ENCODE results near the gene PLBD1.

Gene PLBD1, protein sequence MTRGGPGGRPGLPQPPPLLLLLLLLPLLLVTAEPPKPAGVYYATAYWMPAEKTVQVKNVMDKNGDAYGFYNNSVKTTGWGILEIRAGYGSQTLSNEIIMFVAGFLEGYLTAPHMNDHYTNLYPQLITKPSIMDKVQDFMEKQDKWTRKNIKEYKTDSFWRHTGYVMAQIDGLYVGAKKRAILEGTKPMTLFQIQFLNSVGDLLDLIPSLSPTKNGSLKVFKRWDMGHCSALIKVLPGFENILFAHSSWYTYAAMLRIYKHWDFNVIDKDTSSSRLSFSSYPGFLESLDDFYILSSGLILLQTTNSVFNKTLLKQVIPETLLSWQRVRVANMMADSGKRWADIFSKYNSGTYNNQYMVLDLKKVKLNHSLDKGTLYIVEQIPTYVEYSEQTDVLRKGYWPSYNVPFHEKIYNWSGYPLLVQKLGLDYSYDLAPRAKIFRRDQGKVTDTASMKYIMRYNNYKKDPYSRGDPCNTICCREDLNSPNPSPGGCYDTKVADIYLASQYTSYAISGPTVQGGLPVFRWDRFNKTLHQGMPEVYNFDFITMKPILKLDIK

GRCh38 chr12:14567351-14568162 lies at the start of gene PLBD1:
Gene PLBD1, minus strand, starts transcription at chr12:14567883. Its CDS starts 187 bp downstream, at chr12:14567696.
- no peak for DNase-seq

GRCh38 chr12:14614704-14615121 lies 47.0 kb upstream of the PLBD1 start:
- DNase-seq, result no peak

DNA sequence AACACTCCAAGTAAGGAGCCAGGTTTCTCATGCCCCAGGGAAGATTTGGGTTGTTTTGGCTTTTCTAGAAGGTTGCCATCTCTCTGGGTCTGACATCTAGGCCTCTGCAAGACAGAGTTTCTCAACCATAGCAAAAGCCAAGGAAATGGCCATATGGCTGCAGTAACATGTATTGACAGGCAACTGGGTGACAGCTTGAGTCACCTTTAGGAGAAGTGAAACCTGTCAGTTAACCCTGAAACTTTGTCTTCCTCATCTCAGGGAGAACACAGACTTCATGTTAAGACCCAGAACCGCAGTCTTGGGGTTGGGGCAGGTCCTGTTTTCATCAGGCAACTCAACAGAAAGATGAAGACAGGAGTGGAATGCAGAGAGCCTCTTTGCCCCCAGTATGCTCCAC lies 46.0 kb upstream of the PLBD1 start:
- DNase-seq, result no peak

DNA sequence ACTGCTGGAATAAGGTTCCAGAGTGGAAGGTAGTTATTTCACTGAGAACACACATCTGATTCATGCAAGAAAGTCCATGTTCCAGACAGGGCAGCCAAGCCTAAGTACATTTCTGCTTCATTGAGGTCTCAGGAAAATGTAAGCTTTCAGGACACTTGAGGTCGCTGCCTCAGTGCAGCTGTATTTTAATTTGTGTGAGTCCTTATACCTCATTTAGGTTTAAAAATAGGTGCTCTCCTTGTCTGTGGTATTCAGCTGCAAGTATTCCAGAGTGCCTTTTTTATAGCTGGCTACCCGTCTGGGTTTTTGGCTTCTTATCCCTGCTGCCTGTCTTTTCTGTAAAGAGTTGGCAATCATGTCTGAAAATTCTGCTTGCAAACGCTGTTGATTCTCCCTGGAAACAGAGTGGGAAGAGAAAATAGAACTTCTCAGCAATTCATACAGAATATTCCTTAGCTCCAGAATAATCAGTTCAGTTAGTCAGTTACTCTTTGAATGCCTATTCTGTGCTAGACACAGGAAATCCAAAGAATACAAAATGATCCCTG lies 45.3 kb upstream of the PLBD1 start:
- DNase-seq, result no peak

DNA sequence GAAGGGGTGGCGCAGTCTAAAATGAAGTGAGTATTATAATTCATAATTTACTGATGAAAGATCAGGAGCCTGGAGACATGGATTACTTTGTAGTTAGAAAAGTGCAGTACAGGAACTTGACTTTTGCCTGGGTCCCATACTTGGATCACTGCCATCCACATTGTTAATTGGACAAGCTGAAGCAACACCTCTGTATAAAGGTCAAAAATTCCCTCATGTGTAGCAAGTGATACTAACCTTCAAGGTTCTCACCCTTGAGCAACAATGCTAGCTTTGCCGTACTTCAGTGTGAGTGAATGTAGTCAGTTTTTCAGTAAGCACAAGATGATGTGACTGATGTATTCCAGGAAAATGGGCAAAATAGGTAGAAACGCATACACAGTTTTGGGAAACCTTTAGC lies 44.6 kb upstream of the PLBD1 start:
- no peak for DNase-seq

DNA sequence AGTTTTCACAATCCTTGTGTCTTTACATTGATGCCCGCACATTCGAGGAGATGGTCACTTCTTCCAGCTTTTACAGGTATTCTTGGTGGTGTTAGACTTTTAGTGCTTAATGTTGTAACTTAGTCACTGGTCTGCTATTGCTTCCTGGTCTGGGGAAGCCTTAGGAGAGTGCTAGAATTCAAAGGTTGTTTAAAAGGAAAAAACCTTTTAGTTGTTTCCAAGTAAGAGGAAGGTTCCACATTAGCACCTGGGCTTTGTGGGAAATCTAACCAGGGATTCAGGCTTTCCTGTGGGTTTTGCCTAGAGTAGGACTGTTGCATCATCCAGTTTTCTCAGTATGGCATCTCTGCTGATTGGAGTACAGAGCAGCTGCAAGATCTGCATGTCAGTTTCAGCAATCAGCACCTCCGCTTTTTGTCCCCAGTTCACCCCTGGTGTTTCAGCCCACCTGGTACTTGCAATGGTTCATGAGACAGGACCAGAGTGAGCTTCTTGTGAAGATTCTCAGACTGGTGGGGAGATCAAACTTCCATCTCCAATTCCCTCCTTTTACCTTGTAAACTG lies 44.0 kb upstream of the PLBD1 start:
- no peak for DNase-seq

- no peak for DNase-seq
Measured at GRCh38 chr12:14607568-14607967, 39.9 kb upstream of the PLBD1 start.

DNA sequence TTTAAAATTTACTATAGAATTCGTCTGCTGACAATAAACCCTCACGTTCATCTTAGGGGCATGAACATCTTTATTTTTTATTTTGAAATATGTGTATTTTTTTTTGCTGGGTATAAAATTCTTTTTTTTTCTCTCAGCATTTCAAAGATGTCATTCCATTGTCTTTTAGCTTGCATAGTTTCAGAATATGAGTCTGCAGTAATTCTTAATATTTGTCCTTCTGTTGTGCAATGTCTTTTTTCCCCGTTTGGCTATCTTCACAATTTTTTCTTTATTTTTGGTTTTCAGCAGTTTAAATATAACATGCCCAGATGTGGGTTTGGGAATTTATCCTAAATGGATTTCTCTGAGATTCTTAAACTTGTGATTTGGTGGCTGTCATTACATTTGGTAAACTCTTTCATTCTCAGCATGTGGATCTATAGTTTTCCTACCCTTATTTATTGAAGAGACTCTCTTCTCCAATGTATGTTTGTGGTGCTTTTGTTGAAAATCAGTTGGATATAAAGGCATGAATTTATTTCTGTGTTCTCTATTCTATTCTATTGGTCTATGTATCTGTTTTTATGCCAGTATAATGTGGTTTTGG lies 37.8 kb upstream of the PLBD1 start:
- DNase-seq, result no peak

DNA sequence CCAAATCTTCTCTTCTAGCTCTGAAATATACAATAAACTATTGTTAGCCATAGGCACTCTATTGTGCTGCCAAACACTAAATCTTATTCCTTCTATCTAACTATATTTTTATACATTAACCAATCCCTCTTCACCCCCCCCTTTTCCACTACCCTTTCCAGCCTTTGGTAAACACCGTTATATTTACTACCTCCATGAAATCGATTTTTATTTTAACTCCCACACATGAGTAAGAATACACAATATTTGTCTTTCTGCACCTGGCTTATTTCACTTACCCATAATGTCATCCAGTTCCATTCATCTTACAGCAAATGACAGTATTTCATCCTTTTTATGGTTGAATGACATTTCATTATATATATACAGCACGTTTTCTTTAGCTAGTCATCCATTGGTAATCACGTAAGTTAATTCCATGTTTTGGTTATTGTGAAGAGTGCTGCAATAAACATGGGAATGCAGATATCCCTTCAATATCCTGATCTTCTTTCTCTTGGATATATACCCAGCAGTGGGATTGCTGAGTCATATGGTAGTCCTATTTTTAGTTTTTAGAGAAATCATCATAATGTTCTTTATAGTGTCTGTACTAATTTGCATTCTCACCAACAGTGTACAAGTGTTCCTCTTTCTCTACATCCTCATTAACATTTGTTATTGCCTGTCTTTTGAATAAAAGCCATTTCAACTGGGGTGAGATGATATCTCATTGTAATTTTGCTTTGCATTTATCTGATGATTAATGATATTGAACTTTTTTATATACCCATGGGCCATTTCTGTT lies 34.2 kb upstream of the PLBD1 start:
- no peak for DNase-seq

- no peak for DNase-seq
Measured at GRCh38 chr12:14597480-14597879, 29.8 kb upstream of the PLBD1 start.

GRCh38 chr12:14591719-14592118 lies 24.0 kb upstream of the PLBD1 start:
- no peak for DNase-seq

DNA sequence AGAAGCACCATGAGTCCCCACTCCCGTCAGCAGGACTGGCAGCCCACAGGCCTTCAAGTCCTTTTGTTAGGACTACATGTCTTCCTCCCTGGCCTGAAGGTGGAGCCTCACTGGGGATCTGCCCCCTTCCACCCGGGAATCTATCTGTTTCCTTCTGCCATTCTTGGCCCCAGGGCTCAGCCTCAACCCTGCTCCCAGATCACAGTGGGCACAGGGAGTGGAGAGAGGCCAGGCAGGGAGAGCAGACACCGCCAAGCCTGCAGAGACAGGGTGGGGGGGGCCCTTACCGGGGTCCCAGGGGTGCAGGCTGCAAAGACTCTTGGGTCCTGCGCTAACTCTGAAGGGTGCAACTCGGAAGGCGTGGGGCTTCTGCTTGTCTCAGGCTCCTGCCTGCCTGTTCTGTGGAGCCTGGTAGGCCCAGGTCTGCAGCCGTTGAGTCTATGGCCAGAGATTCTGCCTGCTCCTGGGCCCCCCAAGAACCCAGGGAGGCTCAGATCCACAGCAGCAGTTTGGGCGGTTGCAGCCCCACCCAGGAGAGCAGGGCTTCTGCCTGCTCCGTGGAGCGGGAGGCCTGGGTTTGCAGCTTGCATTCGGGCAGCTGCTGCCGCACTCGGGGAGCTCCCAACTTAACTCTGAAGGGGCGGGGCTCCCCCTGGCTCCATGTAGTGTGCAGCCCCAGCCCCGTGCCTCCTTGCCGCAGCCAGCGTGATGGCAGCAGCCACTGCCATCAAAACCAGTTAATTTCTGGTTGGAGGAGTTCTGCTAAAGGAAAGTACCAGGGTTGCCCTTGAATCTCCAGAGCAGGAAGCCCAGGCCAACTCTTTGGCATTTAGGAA lies 21.7 kb upstream of the PLBD1 start:
- DNase-seq, result no peak

DNA sequence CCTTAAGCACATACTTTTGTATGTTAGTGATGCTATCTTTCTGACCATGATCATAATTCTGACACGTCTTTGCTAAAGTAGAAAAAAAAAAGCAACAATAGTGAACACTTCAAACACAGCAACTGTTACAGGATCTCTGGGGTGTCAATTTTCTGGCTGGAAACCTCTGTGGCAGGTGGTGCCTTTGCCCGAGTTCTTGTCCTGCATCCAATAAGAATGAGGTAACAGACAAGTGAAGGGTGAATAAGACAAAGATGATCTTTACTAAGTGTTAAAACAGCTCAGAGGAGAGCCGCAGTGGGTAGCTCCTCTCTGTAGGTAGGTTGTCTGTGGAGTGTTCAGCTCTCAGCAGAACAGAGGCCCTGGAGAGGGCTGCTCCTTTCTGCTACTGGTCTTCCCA lies 20.9 kb upstream of the PLBD1 start:
- no peak for DNase-seq

DNA sequence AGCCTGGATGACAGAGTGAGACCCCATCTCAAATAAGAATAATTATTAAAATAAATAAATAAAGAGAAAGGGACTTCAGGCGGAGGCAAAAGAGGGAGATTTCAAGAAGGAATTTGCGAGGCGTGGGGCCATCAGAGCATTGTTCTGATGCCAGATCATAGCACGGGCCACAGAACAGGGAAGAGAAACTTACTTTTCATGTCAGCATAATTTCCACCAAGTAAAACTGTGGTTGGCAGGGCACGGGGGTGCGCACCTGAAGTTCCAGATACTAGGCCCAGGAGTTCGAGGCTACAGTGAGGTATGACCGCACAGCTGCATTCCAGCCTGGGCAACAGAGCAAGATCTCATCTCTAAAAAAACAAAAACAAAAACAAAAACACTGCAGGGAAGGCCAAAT lies 11.0 kb upstream of the PLBD1 start:
- no peak for DNase-seq

GRCh38 chr12:14577344-14577743 lies 9.7 kb upstream of the PLBD1 start:
- no peak for DNase-seq

DNA sequence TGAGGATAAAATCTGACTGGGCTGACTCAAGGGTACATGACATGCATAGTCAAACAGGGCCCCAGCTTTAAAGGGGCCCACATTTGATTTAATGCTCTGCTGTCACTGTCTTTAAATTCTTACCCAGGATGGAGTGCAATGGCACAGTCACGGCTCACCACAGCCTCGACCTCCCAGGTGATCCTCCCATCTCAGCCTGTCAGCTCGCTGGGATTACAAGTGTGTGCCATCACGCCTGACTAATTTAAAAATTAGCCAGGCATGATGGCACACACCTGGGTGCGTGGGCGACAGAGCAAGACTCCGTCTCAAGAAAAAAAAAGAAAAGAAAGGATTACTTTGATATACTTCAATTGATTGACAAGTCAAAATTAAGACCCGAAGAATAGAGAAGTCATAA lies 9.2 kb upstream of the PLBD1 start:
- DNase-seq, result no peak

DNA sequence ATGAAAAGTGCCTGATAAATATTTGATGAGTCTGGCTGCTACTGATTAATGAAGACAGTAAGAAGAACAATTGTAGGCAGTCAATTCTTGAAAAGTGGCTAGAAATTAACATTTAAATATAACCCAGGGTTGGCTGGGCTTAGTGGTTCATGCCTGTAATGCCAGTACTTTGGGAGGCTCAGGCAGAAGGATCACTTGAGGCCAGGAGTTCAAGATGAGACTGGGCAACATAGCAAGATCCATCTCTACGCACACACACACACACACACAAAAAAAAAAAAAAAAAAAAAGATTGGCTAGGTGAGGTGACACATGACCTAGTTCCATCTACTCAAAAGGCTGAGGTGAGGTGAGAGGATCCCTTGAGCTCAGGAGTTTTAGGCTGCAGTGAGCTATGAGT lies 7.9 kb upstream of the PLBD1 start:
- DNase-seq, result no peak

DNA sequence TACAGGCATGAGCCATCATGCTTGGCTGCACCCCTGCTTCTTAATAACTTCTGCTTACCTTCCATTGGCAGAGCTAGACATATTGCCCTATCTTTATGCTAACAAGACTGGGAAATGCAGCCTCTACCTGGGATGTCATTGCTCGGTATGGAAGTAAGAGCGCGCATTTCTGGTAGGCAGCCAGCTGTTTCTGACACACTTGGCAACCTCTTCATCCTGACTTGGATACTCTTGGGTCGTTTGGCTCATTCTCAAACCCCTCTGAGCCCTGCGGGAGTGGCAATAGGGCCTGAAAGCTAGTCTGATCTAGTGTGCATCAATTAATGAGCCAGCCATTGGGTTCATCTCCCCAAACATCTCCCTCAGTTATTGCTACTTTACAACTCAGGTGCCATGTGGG lies 5.4 kb upstream of the PLBD1 start:
- no peak for DNase-seq

DNA sequence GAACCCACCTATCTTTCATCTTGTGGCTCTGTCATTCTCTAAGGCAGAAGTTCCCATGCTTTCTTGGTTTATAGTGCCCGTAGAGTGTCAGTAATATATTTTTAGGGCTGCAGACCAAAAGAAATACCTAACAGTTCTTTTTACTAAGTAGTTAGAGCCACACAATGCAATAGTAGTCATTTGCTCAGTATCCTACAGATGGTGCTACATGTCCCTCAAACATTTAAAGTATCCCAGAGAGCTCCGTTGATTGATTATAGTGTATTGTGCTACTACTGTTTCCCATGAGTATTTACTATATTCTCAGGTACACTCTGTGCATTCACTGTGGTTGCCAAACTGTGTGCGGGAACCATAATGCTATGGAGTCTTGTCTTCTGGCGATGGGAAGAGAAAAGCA lies 4.7 kb upstream of the PLBD1 start:
- DNase-seq, result no peak

GRCh38 chr12:14571779-14572178 lies 4.1 kb upstream of the PLBD1 start:
- no peak for DNase-seq

GRCh38 chr12:14570231-14570630 lies 2.5 kb upstream of the PLBD1 start:
- no peak for DNase-seq
